ENCODE measurements around the gene SPATS2L. TPM values are rescaled to one million over a fixed set of nuclear protein-coding genes. Genes with fewer than 3 reads are reported as not detected.

Gene SPATS2L
- total and polyA plus RNA-seq, 2 of the 13 experiments (the other 11 are each of a cell fraction or from before 2014, with no cell fraction given) = 154 to 212 TPM

DNA sequence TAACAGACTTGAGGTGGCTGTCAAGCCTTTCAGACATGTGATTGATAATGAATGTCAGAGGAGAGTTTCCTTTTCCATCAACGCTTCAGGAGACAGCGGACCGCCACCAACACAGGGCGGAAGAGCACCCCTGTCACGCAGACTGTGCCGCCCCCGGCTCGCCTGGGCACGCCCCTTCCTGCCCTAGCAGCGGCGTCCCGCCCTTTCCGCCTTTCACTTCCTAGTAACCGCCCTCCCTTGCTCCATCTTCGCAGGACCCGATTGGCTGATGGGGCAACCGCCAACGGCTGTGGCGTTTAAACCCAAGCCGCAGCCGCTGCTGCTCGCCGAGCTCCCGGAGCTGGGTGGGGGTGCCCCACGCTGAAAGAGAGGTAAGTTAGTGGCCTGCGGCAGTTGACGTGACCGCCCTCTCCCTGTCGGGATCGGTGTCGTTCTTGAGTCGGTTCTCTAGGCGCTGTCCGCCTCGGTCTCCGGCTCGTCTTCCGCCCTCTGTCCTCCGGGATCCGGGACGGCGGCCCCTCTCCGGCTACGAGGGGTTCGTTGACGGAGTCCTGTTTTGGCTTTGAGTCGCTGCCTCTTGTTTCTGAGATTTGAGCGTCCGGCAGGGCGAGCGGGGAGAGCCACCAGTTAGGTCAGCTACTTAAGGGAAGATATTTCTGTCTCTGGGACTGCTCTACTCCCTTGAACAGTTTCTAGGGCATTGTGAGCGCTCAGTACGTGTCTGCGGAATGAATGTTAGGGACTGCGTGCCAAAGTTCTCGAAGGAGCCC is 219.6 kb downstream of the SPATS2L start, which contains the start of gene SGO2 (continued):
- TF ChIP-seq BHLHE40 (IDR thresholded peaks at IDR 0.05; ENCODE audit: low read length) = no peak
- no peak for TF ChIP-seq ZC3H4 (CRISPR knock-in tag; IDR thresholded peaks at IDR 0.05; ENCODE audit: borderline replicate concordance)
- TF ChIP-seq POLR2G (IDR thresholded peaks at IDR 0.05; ENCODE audit: low read depth, low read length) = peak; percentile 89
- TF ChIP-seq ZNF335 (CRISPR knock-in tag; IDR thresholded peaks at IDR 0.05) = peak; percentile 25; the same call in 1 of the 2 replicates
- TF ChIP-seq, protein P1, sequence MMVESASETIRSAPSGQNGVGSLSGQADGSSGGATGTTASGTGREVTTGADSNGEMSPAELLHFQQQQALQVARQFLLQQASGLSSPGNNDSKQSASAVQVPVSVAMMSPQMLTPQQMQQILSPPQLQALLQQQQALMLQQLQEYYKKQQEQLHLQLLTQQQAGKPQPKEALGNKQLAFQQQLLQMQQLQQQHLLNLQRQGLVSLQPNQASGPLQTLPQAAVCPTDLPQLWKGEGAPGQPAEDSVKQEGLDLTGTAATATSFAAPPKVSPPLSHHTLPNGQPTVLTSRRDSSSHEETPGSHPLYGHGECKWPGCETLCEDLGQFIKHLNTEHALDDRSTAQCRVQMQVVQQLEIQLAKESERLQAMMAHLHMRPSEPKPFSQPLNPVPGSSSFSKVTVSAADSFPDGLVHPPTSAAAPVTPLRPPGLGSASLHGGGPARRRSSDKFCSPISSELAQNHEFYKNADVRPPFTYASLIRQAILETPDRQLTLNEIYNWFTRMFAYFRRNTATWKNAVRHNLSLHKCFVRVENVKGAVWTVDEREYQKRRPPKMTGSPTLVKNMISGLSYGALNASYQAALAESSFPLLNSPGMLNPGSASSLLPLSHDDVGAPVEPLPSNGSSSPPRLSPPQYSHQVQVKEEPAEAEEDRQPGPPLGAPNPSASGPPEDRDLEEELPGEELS (CRISPR knock-in tag; IDR thresholded peaks at IDR 0.05) = peak; percentile 60; the same call in 1 of the 2 replicates
- TF ChIP-seq ZMYM3 (CRISPR knock-in tag; IDR thresholded peaks at IDR 0.05) = peak; percentile 50; the same call in 1 of the 2 replicates
- no peak for TF ChIP-seq ZNF138 (CRISPR knock-in tag; IDR thresholded peaks at IDR 0.05; ENCODE audit: low read depth)
- TF ChIP-seq NR2F2 (IDR thresholded peaks at IDR 0.05; ENCODE audit: borderline replicate concordance, low read depth) = no peak
- peak; percentile 91 for TF ChIP-seq SPEN (CRISPR knock-in tag; IDR thresholded peaks at IDR 0.05; ENCODE audit: low read depth)
- TF ChIP-seq, protein P2, sequence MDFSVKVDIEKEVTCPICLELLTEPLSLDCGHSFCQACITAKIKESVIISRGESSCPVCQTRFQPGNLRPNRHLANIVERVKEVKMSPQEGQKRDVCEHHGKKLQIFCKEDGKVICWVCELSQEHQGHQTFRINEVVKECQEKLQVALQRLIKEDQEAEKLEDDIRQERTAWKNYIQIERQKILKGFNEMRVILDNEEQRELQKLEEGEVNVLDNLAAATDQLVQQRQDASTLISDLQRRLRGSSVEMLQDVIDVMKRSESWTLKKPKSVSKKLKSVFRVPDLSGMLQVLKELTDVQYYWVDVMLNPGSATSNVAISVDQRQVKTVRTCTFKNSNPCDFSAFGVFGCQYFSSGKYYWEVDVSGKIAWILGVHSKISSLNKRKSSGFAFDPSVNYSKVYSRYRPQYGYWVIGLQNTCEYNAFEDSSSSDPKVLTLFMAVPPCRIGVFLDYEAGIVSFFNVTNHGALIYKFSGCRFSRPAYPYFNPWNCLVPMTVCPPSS (IDR thresholded peaks at IDR 0.05) = no peak
- TF ChIP-seq ZNF713 (CRISPR knock-in tag; IDR thresholded peaks at IDR 0.05) = no peak
- TF ChIP-seq, protein P3, sequence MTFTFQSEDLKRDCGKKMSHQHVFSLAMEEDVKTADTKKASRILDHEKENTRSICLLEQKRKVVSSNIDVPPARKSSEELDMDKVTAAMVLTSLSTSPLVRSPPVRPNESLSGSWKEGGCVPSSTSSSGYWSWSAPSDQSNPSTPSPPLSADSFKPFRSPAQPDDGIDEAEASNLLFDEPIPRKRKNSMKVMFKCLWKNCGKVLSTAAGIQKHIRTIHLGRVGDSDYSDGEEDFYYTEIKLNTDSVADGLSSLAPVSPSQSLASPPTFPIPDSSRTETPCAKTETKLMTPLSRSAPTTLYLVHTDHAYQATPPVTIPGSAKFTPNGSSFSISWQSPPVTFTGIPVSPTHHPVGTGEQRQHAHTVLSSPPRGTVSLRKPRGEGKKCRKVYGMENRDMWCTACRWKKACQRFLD (CRISPR knock-in tag; IDR thresholded peaks at IDR 0.05; ENCODE audit: borderline replicate concordance) = peak; percentile 89
- peak; percentile 94 for TF ChIP-seq CBX1 (IDR thresholded peaks at IDR 0.05; ENCODE audit: low read depth)
- TF ChIP-seq, protein P4, sequence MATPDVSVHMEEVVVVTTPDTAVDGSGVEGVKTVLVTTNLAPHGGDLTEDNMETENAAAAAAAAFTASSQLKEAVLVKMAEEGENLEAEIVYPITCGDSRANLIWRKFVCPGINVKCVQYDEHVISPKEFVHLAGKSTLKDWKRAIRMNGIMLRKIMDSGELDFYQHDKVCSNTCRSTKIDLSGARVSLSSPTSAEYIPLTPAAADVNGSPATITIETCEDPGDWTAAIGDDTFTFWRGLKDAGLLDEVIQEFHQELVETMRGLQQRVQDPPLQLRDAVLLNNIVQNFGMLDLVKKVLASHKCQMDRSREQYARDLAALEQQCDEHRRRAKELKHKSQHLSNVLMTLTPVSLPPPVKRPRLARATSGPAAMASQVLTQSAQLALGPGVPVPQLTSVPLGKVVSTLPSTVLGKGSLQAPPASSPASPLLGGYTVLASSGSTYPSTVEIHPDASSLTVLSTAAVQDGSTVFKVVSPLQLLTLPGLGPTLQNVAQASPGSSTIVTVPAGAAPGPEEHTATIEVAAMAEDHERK (CRISPR knock-in tag; IDR thresholded peaks at IDR 0.05; ENCODE audit: low read depth) = 0 out of 2 replicates have a peak, but pooled peaks have one; percentile 56
- TF ChIP-seq ZNF556 (CRISPR knock-in tag; IDR thresholded peaks at IDR 0.05; ENCODE audit: borderline replicate concordance) = peak; percentile 92; the same call in 1 of the 2 replicates
- no peak for TF ChIP-seq ZNF296 (CRISPR knock-in tag; conservative IDR thresholded peaks at IDR 0.05)
- peak; percentile 90; the same call in 1 of the 2 replicates for TF ChIP-seq FOXM1 (CRISPR knock-in tag; IDR thresholded peaks at IDR 0.05)
- TF ChIP-seq KDM5A (IDR thresholded peaks at IDR 0.05; ENCODE audit: borderline replicate concordance, low read length) = peak; percentile 92
- TF ChIP-seq, protein P5, sequence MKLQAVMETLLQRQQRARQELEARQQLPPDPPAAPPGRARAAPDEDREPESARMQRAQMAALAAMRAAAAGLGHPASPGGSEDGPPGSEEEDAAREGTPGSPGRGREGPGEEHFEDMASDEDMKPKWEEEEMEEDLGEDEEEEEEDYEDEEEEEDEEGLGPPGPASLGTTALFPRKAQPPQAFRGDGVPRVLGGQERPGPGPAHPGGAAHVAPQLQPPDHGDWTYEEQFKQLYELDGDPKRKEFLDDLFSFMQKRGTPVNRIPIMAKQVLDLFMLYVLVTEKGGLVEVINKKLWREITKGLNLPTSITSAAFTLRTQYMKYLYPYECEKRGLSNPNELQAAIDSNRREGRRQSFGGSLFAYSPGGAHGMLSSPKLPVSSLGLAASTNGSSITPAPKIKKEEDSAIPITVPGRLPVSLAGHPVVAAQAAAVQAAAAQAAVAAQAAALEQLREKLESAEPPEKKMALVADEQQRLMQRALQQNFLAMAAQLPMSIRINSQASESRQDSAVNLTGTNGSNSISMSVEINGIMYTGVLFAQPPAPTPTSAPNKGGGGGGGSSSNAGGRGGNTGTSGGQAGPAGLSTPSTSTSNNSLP (IDR thresholded peaks at IDR 0.05; ENCODE audit: low read depth, low read length) = peak; percentile 34; the same call in 1 of the 2 replicates
- TF ChIP-seq KDM5B (CRISPR knock-in tag; IDR thresholded peaks at IDR 0.05; ENCODE audit: borderline replicate concordance) = peak; percentile 78; the same call in 1 of the 2 replicates
- no peak for TF ChIP-seq NCOA5 (CRISPR knock-in tag; IDR thresholded peaks at IDR 0.05)
